Endodermal cell (in vitro differentiated cells): ENCODE data around the gene ADSS1. TPM values are rescaled to one million over a fixed set of nuclear protein-coding genes. Genes with fewer than 3 reads are reported as not detected.

Experiments
- DNase-seq: peaks from one replicate; pipeline ENCODE4 v3.0.0-alpha.2; 2017
- H3K27ac ChIP-seq: 2 replicates; pipeline ENCODE4 v1.5.1; 2013; ENCODE audit warnings: mild to moderate bottlenecking, low read depth, low read length, moderate library complexity
- H3K27me3 ChIP-seq: 2 replicates; pipeline ENCODE4 v1.6.1; 2013; ENCODE audit warnings: mild to moderate bottlenecking, low read length, moderate library complexity; ENCODE audit not compliant: insufficient read depth, control insufficient read depth, poor library complexity, severe bottlenecking
- H3K36me3 ChIP-seq: 2 replicates; pipeline ENCODE4 v1.7.0; 2013; ENCODE audit warnings: mild to moderate bottlenecking, low read length, moderate library complexity; ENCODE audit not compliant: control insufficient read depth, insufficient read depth
- H3K4me1 ChIP-seq: one replicate; pipeline ENCODE4 v1.7.0; 2013; ENCODE audit warnings: low read length; ENCODE audit not compliant: control insufficient read depth, insufficient read depth
- H3K4me3 ChIP-seq: 2 replicates; pipeline ENCODE4 v1.5.1; 2013; ENCODE audit warnings: mild to moderate bottlenecking, low read length, moderate library complexity
- H3K9ac ChIP-seq: 2 replicates; pipeline ENCODE4 v1.6.1; 2013; ENCODE audit warnings: mild to moderate bottlenecking, low read length, moderate library complexity; ENCODE audit not compliant: poor library complexity, severe bottlenecking; ENCODE audit errors: extremely low read depth
- H3K9me3 ChIP-seq: 2 replicates; pipeline ENCODE4 v1.6.1; 2013; ENCODE audit warnings: mild to moderate bottlenecking, low read length, moderate library complexity; ENCODE audit not compliant: control insufficient read depth
- H3K27ac Mint-ChIP-seq: 2 replicates; pipeline ENCODE4 v1.8.0; 2020; ENCODE audit warnings: mixed read lengths
- H3K27me3 Mint-ChIP-seq: 2 replicates; pipeline ENCODE4 v1.8.0; 2021; ENCODE audit warnings: mild to moderate bottlenecking, mixed read lengths; ENCODE audit not compliant: insufficient read depth
- H3K36me3 Mint-ChIP-seq: 2 replicates; pipeline ENCODE4 v1.8.0; 2020; ENCODE audit warnings: low read depth, mixed read lengths
- H3K4me1 Mint-ChIP-seq: 2 replicates; pipeline ENCODE4 v1.8.0; 2020; ENCODE audit warnings: mixed read lengths
- H3K4me3 Mint-ChIP-seq: 2 replicates; pipeline ENCODE4 v1.8.0; 2020; ENCODE audit warnings: mild to moderate bottlenecking, moderate library complexity, mixed read lengths
- H3K9me3 Mint-ChIP-seq: 2 replicates; pipeline ENCODE4 v1.8.0; 2020; ENCODE audit warnings: mild to moderate bottlenecking, mixed read lengths
- CTCF ChIP-seq: fragments of 200-600 bp; sonication (generic); conservative IDR thresholded peaks from 2 replicates; pipeline ENCODE4 v1.5.0; 2021; ENCODE audit warnings: antibody characterized with exemption, mild to moderate bottlenecking
- WGBS, 2 experiments: methylation state at CpG; one replicate each; pipeline versions ENCODE4 v1.1.5 to v1.1.7; 2013; ENCODE audit warnings: missing lambda C conversion rate in 2 of 2, mixed read lengths in 1 of 2; ENCODE audit not compliant: insufficient coverage in 1 of 2, insufficient read length in 1 of 2; 5-methylcytosine and 5-hydroxymethylcytosine counted together
- total RNA-seq, 2 donors: library from RNA; stranded (reverse); fragmentation: NEBNext Ultra II Directional in 1 of 2; extraction: Animal tissue kit (Norgen Biotek cat#: 25700) in 1 of 2; gene quantifications; 2 replicates in 1 of 2; 3 replicates in 1 of 2; pipeline ENCODE4 v1.2.1, GENCODE V29; 2021

The ADSS1 gene
- total RNA-seq, 2 donors from 2014 or later = 15.8 to 31.0 TPM

- no peaks in the 10 kb centered on the region for H3K4me1 ChIP-seq
- Mint-ChIP-seq H3K4me1 (no peaks in the 10 kb centered on the region), H3K9me3 (no peaks in the 10 kb centered on the region), H3K27me3 (no peaks in the 10 kb centered on the region), H3K4me3 (no peak overlapping the region), H3K36me3 (peaks cover 20% of the 10 kb centered on the region), H3K27ac (no peak overlapping the region)
- no peaks in the 10 kb centered on the region for H3K9me3 ChIP-seq
- no peak for TF ChIP-seq CTCF
- H3K4me3 ChIP-seq = no peak overlapping the region
- DNase-seq = no peak
- no peak overlapping the region for H3K27ac ChIP-seq
- peaks cover 26% of the 10 kb centered on the region for H3K36me3 ChIP-seq
- WGBS, 2 experiments = 94 to 97% methylated on average over 13 to 24 of the region's 24 CpGs
- no peaks in the 10 kb centered on the region for H3K27me3 ChIP-seq
- H3K9ac ChIP-seq = no peak overlapping the region
Observed at GRCh38 chr14:104780513-104781030, 56.5 kb downstream of the ADSS1 start.

- WGBS, 2 experiments = 90 to 97% methylated on average over 5 to 20 of the region's 20 CpGs
- Histone ChIP-seq H3K9ac (no peak overlapping the region), H3K27ac (no peak overlapping the region), H3K4me3 (no peak overlapping the region), H3K4me1 (no peaks in the 10 kb centered on the region), H3K9me3 (no peaks in the 10 kb centered on the region), H3K36me3 (peaks cover 18% of the 10 kb centered on the region), H3K27me3 (no peaks in the 10 kb centered on the region)
- Mint-ChIP-seq H3K27me3 (no peaks in the 10 kb centered on the region), H3K4me1 (no peaks in the 10 kb centered on the region), H3K9me3 (no peaks in the 10 kb centered on the region), H3K36me3 (peaks cover 11% of the 10 kb centered on the region), H3K4me3 (no peak overlapping the region), H3K27ac (no peak overlapping the region)
- no peak for TF ChIP-seq CTCF
- DNase-seq = no peak
Observed at GRCh38 chr14:104781271-104782077, 57.4 kb downstream of the ADSS1 start.

- TF ChIP-seq CTCF = no peak
- Histone ChIP-seq H3K27ac (peak overlapping the region; percentile 63), H3K9ac (no peak overlapping the region), H3K4me3 (no peak overlapping the region), H3K36me3 (peaks cover 10% of the 10 kb centered on the region), H3K9me3 (no peaks in the 10 kb centered on the region), H3K27me3 (no peaks in the 10 kb centered on the region), H3K4me1 (no peaks in the 10 kb centered on the region)
- no peak for DNase-seq
- Mint-ChIP-seq H3K4me3 (no peak overlapping the region), H3K27ac (no peak overlapping the region), H3K4me1 (no peaks in the 10 kb centered on the region), H3K27me3 (no peaks in the 10 kb centered on the region), H3K9me3 (no peaks in the 10 kb centered on the region), H3K36me3 (peaks cover 4% of the 10 kb centered on the region)
- WGBS, 2 experiments = 92 to 95% methylated on average over 14 to 28 of the region's 28 CpGs
Observed at GRCh38 chr14:104782086-104782807, 58.2 kb downstream of the ADSS1 start.
